Measurements from ENCODE around the gene DNAJC1.
"Not testable (repeated sequence)": the region's sequence is repeated elsewhere in the genome, so short reads cannot be mapped to it uniquely, and the experiment has no call there.

DNAJC1 gene

GRCh38 chr10:22003177-22003963 is at the start of gene DNAJC1:
TSS of gene DNAJC1 (minus strand) at chr10:22003730. CDS start at chr10:22003434, 296 bp downstream.
- in situ Hi-C loops (cut with MboI; ENCODE audit: low sequenced_read_pairs), result no loop called here

- in situ Hi-C loops (cut with MboI; ENCODE audit: low sequenced_read_pairs), result no loop called here
Measured at GRCh38 chr10:22053048-22053447, 49.5 kb upstream of the DNAJC1 start.

- in situ Hi-C loops (cut with MboI; ENCODE audit: low sequenced_read_pairs), result no loop called here
Measured at GRCh38 chr10:22049635-22050034, 46.1 kb upstream of the DNAJC1 start.

- in situ Hi-C loops (cut with MboI; ENCODE audit: low sequenced_read_pairs), result no loop called here
Measured at GRCh38 chr10:22047812-22048211, 44.3 kb upstream of the DNAJC1 start.

- in situ Hi-C loops (cut with MboI; ENCODE audit: low sequenced_read_pairs), result no loop called here
Measured at GRCh38 chr10:22043327-22043633, 39.8 kb upstream of the DNAJC1 start.

DNA sequence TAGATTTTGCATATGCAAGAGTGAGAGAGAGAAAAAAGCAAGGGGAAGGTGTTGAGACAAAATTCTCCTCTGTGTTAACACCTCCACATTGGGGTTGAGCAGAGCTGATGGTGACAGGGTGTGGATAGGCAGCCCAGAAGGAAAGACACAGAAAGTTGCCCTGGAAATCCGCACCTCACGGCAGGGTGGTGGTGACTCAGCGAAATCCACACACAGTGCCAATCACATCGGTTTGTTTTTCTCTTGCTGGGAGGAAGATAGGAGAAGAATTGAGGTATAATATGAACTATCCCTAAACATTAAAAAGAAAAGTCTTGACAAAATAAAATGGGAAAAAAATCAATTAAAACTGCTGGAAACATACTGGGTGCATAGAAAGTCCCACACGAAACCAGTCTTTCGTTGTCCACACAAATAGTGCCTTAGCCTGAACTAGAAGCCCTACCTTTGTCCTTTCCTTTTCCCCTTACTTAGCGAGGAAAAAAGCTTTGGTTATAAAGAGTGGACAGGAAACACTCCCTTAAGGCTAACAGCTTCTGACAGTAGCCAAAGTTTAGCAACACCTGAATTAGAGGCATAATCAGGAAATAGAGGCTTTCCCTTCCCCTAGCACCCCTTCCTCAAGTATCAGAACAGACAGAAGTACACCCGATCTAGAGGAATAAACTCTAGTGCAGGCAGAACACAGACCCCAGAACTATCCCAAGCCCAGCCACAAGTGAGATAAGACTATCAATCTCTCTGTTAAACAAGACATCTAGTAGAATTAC is 39.2 kb upstream of the DNAJC1 start:
- in situ Hi-C loops (cut with MboI; ENCODE audit: low sequenced_read_pairs), result no loop called here

DNA sequence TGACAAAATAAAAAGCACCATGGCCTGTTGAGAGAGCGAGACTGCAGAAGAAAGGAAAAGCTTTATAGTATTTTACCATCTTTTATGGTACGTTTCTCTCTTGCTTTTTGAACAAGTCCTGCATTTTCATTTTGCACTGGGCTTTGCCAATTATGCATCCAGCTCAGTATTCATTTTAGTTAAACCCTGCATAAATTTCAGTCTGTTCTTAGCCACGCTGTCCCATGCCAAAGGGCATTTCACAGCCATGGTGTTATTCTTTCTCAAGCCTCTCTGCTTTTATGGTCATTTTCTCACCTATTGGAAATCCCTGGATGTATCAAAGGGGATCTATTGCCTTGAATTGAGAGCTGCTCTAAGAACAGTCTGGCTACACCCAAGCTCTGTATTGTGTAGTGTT is 30.8 kb upstream of the DNAJC1 start:
- in situ Hi-C loops (cut with MboI; ENCODE audit: low sequenced_read_pairs), result no loop called here

- in situ Hi-C loops (cut with MboI; ENCODE audit: low sequenced_read_pairs), result not testable (repeated sequence)
Measured at GRCh38 chr10:22032268-22032667, 28.7 kb upstream of the DNAJC1 start.

GRCh38 chr10:22030421-22030820 is 26.9 kb upstream of the DNAJC1 start:
- in situ Hi-C loops (cut with MboI; ENCODE audit: low sequenced_read_pairs), result no loop called here

DNA sequence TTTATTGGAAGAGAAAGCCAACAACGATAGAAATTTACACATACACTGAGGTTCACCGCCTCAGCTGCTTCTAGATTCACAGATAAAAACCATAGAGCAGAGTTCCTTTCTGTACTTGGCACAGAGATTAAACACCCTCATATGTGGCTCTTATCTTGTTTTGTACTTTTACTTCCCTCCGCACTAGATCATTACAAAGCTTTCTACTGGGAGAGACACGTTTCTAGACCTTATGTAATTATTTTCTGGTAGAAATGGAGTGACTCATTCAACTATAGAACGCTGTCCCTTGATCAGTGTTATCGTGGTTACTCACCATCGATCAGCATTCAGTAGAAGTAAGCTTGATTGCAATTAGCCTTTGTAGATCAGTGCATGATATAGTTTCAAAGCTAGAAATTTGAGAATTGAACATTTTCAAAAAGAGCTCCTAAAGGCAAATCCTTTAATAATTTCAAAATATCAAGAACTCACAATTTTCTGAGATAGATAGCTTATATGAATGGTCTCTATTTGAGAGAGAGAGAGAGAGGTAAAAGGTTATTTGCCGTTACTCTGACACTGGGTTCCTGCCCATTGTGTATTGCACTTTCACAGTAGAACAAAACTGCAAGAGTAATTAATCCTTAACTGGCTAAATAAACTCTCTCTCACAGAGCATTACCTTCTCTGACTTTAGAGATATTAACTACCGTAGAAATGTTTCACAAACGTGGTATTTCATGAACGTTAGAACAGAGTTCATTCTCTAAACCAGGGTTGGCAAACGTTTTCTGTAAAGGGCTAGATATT is 26.1 kb upstream of the DNAJC1 start:
- in situ Hi-C loops (cut with MboI; ENCODE audit: low sequenced_read_pairs), result no loop called here

DNA sequence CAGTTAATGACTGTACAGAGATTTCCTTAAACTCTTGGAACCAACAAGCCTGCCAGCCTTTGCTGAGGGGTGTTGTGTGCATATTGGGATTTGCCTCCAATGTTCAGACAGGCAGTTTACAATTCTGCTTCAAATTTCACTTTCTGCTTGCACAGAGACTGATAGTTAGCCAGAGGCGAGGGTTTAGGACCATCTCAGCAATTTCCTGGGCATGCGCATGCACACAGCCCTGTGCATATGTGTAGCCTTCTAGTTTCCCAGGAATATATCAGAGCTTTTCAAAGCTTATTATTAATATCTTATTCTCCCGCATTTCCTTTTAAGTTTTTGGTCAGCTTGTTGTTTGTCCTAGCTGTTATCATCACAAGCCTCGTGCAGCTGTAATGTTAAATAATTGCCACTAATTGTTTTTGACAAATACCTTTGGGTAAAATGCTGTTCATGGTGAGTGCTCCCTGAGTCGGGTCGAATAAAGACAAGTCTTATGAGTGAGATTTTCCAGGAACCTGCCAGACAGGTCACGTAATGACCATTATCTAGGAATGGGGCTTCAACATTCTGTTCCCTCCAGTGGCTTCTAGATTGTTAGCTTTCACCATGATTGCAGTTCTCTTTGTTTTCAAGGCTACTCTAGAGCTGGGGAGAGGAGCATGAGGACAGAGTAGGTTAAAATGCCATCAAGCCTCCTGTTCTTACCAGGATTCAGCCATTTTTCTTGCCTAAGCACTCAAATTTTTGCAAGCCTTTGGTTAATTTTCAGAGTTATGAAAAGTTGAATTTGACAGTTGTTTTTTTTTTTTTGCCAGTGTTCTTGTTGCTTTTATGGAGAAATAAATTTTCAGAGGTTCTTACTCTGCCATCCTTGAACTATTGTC is 24.1 kb upstream of the DNAJC1 start:
- in situ Hi-C loops (cut with MboI; ENCODE audit: low sequenced_read_pairs), result no loop called here

GRCh38 chr10:22026287-22026686 is 22.8 kb upstream of the DNAJC1 start:
- in situ Hi-C loops (cut with MboI; ENCODE audit: low sequenced_read_pairs), result no loop called here

DNA sequence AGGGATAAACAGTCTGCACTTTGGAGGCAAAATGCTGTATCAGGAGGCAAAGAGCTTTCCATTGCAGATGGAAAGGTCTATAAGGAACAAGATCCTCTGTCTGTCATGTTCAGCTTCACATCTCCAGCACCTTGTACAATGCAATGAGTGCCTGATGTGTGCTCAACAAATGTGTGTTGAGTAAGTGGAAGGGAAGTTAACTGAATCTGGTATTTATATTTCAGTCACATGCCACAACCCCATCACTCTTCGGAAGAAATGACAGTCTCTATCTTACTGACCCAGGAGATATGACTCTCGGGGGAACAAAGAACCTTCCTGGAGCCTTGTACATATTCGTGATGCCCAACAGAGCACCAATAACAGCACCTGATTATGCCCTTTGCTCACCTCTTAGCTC is 20.0 kb upstream of the DNAJC1 start:
- in situ Hi-C loops (cut with MboI; ENCODE audit: low sequenced_read_pairs), result no loop called here

DNA sequence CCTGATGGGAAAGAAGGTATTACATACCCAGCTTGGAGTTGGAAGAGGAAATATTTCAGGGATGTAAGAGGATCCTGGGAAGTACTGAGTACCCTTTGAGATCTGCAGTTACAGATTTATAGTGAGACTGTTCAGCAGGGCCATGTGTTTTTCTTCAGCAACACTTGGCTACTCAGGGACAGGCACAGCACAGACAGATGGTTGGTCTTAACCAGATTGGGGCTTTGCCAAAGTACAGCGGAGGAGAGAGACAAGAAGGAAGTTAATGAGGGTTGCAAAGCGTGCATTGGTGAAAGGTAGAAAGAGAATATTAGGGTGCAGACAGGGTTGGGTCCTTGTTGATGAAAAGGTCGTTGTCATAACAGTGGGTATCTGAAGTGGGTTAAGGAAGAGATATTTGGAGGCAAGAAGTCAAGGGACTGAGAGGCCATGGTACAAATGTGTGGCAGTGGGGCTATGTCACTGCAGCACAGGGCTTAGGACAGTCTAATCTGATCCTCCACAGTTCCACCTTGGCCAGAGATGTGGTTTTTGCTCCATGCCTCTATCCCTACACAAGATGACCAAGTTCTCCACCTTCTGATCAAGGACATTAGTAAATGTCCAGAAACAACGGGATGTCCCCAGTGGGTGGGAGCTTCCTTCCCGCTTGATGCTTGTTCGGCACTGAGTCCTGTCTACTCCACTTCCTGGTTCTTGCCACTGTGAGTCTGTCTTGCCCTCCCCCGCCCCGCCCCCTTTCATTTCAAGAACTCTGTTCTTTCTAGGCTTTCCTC is 18.9 kb upstream of the DNAJC1 start:
- in situ Hi-C loops (cut with MboI; ENCODE audit: low sequenced_read_pairs), result no loop called here

DNA sequence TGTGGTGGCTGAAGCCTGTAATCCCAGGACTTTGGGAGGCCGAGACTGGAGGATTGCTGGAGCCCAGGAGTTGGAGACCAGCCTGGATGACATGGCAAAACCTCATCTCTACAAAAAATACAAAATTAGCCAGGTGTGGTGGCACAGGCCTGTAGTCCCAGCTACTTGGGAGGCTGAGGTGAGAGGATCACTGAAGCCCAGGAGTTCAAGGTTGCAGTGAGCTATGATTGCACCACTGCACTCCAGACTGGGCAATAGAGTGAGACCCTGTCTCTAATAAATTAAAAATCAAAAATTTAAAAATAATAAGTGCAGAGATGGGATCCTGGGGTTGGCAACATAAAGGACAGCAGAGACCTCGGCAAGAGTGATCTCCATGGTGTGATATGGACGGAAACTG is 17.6 kb upstream of the DNAJC1 start:
- in situ Hi-C loops (cut with MboI; ENCODE audit: low sequenced_read_pairs), result not testable (repeated sequence)

DNA sequence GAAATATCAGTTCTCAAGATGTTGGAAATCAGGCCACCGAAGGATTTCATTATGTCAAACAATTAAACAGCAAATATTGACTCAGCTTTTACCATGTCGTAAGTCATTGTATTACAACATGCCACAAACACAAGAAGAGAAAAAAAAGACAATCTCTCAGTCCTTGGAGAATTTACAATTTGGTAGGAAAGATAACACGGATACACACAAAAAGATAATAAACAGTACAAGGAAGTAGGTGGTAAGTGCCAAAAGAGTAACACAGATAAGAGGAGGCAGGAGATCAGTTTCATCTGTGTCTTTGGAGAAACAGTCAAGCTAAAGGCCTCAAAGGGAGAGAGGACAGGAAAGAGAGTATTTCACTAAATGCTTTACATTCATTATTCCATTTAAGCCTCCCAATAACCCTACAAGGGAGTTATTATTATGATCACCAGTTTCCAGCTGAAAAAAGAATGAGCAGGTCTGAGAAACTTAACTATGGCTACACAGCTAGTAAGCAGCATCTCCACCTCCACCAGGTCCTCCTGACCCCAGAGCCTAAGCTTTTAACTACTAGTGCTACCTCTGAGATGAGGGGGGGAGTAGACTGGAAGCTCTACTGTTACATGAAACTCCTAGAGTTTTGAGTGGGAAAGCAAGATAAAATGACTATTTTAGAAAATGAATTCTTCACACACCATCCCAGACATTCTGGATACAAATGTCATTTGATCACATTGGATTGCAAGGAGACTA is 13.9 kb upstream of the DNAJC1 start:
- in situ Hi-C loops (cut with MboI; ENCODE audit: low sequenced_read_pairs), result no loop called here

- in situ Hi-C loops (cut with MboI; ENCODE audit: low sequenced_read_pairs), result no loop called here
Measured at GRCh38 chr10:22016046-22016705, 12.6 kb upstream of the DNAJC1 start.

DNA sequence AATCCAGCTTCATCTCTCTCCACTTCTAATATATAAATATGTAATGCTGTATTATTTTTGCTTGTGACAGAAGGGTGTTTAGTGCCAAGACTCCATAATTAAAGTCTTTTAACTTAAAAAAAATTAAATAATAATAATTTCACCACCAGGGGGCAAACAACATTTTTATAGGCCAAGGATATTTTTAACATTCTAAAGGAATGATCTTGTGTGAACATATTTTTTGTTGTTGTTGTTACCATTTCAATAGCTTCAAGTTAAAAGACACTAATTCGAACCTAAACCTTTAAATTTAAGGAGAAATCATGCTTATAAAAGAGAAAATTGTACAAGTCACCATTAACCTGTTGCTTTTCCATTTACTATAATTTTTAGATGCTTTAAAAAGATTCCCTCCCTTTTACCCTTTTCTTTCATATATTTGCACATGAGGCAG is 7.5 kb upstream of the DNAJC1 start:
- in situ Hi-C loops (cut with MboI; ENCODE audit: low sequenced_read_pairs), result no loop called here

- in situ Hi-C loops (cut with MboI; ENCODE audit: low sequenced_read_pairs), result no loop called here
Measured at GRCh38 chr10:22010539-22010938, 7.0 kb upstream of the DNAJC1 start.
